ENCODE measurements around the gene OR6B2.

OR6B2 gene

GRCh38 chr2:240030379-240031094 lies at the start of gene OR6B2:
OR6B2 (minus strand) TSS chr2:240030429; CDS start chr2:240030429, 0 bp downstream.
- FAIRE-seq, result no peak
- TF ChIP-seq CTCF (IDR thresholded peaks at IDR 0.05; ENCODE audit: insufficient read depth, missing control alignments), result no peak
- DNase-seq (ENCODE audit: insufficient read length, low spot score), result no peak

GRCh38 chr2:240078631-240079030 lies 48.4 kb upstream of the OR6B2 start:
- no peak for FAIRE-seq
- no peak for DNase-seq (ENCODE audit: insufficient read length, low spot score)
- no peak for TF ChIP-seq CTCF (IDR thresholded peaks at IDR 0.05; ENCODE audit: insufficient read depth, missing control alignments)

- DNase-seq (ENCODE audit: insufficient read length, low spot score) (no peak), FAIRE-seq (no peak)
- TF ChIP-seq CTCF (IDR thresholded peaks at IDR 0.05; ENCODE audit: insufficient read depth, missing control alignments), result no peak
These were observed 47.2 kb upstream of the OR6B2 start for GRCh38 chr2:240077442-240077841.

GRCh38 chr2:240074545-240074944 lies 44.3 kb upstream of the OR6B2 start:
- FAIRE-seq (no peak), DNase-seq (ENCODE audit: insufficient read length, low spot score) (no peak)
- no peak for TF ChIP-seq CTCF (IDR thresholded peaks at IDR 0.05; ENCODE audit: insufficient read depth, missing control alignments)

GRCh38 chr2:240070907-240071306 lies 40.7 kb upstream of the OR6B2 start:
- DNase-seq (ENCODE audit: insufficient read length, low spot score) (no peak), FAIRE-seq (no peak)
- no peak for TF ChIP-seq CTCF (IDR thresholded peaks at IDR 0.05; ENCODE audit: insufficient read depth, missing control alignments)

- no peak for DNase-seq (ENCODE audit: insufficient read length, low spot score)
- no peak for TF ChIP-seq CTCF (IDR thresholded peaks at IDR 0.05; ENCODE audit: insufficient read depth, missing control alignments)
- FAIRE-seq, result no peak
These were observed 39.6 kb upstream of the OR6B2 start for GRCh38 chr2:240069829-240070228.

- no peak for TF ChIP-seq CTCF (IDR thresholded peaks at IDR 0.05; ENCODE audit: insufficient read depth, missing control alignments)
- DNase-seq (ENCODE audit: insufficient read length, low spot score), result no peak
- FAIRE-seq, result no peak
These were observed 38.0 kb upstream of the OR6B2 start for GRCh38 chr2:240068193-240068592.
